GM19025 (cell line): Measurements from ENCODE around the gene MNT.

ENCODE experiments used
- ATAC-seq: cut with Tn5 transposase; IDR thresholded peaks from one replicate; pipeline ENCODE4 v1.9.1; 2021; ENCODE audit warnings: mild to moderate bottlenecking, low read depth, moderate library complexity; ENCODE audit not compliant: unreplicated experiment

Gene MNT

GRCh38 chr17:2396568-2397246 lies 4.2 kb downstream of the MNT start:
- no peak for ATAC-seq

GRCh38 chr17:2396192-2396567 lies 4.7 kb downstream of the MNT start:
- ATAC-seq, result no peak

GRCh38 chr17:2395258-2396181 lies 5.3 kb downstream of the MNT start:
- no peak for ATAC-seq

DNA sequence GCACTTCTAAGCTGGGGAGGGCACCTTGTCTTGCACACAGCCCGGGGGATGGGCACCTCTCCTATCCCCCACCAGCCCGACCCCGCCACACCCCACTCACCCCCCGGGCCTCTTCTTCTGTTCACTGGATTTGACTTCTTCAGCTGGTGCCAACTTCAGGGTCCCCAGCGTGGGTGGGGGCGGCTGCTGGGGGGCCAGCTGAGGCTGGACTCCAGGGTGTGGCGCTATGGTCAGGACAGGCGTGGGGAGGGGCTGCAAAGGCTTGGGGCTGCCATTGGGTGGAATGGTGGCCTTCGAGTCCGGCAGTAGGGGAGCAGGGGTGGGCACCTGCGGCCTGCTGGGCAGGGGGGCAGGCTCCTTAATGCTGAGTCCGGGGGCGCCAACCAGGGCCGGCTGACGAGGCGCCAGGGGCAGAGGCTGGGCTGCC lies 6.1 kb downstream of the MNT start:
- no peak for ATAC-seq

DNA sequence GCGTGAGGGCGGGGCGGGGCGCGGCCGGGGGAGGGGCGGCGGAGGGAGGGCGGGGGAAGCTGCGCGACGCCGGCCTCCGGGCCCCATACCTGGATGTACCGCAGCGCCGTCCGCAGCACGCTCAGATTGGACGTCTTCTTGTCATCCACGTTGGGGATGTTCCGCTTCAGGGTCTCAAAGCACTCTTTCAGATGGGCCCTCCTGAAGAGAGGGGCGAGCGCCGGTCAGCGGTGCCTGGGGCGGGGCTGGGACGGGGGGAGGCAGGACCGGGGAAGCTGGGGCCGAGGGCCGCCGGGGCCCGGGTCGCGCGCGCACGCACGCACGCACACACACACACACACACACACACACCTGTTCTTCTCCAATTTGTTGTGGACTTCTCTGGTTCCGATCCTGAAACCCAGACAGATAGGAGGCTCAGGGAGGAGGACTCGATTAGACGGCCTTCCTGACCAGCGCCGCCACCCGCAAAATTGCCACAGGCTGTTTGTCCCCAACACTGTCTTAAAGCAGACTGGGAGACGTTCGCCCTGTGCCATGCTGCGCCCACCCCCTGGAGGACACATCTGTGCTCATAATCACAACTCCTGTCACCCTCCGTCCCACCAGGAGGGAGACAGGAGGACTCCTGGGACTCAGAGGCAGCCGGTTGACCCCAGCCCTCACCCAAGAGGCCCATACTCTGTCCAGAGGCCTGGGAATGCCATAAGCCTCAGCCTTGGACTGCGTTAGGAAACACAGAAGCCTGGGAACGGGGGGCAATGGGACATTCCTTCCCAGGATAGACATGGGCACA lies 6.7 kb downstream of the MNT start:
- no peak for ATAC-seq

DNA sequence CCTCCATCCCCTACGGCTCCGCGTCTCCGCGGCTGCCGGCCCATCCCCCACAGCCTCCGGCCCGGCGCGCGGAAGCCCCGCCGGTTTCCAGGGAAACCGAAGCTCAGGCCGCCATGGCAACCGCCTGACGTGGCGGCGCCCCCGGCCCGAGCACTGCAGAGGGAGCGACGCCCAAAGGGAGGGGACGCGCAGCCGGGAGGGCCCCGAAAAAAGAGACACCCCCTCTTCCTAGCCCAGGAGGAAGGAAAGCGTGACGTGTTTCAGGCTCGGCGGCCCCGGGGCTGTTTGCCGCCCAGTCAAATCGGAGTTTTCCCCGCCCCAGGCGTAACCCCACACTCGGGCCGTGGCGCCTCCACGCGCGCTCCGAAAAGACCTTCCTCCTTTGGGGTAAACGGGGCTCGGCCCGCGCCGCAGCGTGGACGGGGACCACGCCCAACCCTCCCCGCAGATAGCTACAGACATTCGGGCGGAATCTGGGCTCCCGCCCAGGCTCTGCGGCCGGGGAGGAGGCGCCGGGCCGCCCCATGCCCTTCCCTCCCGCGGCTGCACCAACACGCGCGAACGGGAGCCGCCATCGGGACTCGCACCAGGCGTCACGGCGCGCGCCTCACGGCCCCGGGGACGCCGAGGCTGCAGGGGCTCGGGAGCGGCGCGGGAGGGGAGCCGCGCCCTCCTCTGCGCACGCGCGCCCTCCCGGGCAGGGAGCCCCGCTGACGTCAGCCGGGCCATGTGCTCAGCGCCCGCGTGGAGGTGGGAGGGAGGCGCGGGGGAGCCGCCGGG lies 7.5 kb downstream of the MNT start:
- peak; percentile 38 for ATAC-seq

DNA sequence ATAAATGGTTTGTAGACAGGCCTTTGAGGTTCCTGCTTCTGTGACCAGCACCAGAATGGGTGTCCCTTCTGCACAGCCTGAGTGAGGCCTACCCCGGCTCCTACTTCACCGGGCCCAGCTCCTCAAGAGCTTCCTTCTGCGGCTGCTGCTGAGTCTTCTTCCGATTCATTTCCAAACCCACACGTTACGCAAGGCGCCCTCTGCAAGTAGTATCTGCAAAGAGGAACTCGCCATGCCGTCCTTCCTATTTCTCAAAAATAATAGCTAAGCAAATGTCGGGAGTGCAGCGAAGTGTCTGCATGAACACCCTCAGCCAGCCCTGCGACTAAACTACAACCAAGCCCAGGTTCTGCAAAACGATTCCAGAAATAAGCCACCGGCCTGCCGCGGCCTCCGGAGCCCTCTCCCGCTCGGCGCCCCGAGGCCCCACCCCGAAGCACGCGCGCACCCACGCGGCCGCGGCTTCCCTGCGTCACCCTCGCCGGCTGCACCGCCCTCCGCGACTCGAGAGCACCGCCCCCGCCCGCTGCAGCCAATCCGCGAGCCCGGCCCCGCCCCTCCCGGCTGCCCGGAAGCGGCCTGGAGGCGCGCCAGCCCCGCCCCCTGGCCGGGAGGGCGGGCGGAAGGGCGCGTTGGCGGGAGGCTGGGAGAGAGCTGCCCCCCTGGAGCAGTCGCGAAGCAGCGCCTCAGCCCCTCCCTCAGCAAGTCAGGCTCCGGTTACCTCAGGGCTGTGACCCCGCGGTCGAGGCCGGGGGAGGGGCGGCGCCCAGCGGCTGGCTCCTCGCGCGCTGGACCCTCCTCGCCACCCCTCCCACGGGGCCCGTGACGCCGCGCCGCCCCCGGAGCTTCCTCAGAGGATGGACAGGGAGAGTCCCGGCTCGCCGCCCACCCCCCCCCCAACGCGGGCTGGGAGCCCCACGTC lies 8.3 kb downstream of the MNT start:
- peak; percentile 52 for ATAC-seq

DNA sequence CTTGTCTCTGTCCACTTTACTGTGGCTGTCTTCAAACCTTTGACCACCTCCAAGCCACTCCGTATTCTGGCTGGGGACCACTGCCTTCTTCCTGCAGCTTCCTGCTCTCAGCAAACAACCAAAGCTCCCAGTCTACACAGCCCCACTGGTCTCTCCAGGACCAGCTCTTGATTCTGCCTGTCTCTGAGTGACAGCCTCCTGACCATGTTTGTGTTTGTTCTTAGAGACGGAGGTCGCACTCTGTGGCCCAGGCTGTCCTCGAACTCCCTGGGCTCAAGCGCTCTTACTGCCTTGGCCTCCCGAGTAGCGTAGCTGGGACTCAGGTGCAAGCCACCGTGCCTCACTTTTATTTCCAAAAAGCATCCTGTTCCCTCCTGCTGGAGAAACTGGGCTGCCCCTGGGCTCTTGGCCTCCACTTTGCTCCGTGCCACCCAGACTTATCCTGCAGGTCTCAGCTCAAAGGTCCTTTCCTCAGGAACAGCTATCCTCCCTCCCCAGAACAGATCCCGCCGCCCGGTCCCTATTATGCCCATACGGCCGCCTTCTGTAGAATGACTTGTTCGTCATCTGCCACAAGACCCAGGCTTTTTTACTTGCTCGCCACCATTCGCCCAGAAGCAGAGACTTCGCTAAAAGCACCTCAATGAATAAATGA lies 9.1 kb downstream of the MNT start:
- no peak for ATAC-seq

DNA sequence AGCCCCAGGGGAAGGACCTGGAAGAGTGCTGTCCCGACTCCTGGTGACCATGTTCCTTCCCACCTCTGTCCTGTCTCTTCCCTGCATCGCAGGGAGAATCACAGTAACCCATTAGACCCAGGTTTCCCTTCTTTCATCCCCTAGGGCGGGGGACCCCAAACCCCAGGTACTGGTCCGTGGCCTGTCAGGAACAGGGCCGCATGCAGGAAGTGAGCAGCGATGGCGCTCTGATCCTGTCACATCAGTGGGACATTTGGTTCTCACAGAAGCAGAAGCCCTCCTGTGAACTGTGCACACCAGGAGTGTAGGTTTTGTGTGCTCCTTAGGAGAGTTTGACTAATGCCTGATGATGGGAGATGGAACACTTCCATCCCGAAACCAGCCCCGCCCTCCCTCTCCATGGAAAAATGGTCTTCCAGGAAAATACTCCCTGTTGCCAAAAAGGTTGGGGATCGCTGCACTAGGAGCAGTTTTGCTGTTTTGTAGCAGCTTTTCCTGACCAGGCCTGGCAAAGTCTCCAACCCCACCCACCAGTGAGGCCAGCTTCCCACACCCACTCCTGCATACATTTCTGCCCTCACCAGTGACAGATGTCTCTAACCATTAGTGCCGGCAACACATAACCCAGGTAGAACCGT lies 10.5 kb downstream of the MNT start:
- no peak for ATAC-seq

GRCh38 chr17:2388683-2389055 lies 12.2 kb downstream of the MNT start:
- no peak for ATAC-seq

DNA sequence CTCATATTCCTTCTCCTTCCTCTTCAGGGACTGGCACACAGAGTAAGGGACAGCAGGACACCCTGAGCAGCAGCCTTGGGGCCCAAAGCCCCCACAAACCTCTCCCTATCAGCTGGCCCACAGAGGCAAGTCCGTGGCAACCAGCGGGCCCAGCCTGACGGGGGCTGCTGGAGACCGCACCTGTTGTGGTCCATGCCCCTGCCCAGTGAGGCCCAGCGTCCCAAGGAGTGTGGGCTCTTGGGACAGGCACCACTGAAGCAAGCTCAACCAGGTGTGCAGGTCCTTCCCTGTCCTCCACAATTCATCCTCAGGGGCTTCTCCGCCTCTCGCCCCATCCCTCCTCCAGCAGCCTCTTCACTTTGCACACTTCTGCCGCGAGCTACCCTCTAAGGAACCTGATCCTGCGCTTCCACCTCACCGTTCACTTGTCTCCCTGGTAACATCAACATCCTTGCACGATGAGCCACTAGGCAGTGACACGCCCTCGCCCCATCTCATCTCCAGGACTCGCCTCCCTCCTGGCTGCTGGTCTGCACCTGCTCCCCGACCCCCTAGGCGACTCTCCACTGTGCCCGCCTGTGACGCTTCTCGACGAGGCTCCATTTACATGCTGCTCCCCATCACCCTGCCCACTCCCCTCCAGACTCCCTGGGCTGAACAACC lies 12.7 kb downstream of the MNT start:
- ATAC-seq, result no peak

- ATAC-seq, result no peak
These were observed 13.5 kb downstream of the MNT start for GRCh38 chr17:2387086-2388019.

DNA sequence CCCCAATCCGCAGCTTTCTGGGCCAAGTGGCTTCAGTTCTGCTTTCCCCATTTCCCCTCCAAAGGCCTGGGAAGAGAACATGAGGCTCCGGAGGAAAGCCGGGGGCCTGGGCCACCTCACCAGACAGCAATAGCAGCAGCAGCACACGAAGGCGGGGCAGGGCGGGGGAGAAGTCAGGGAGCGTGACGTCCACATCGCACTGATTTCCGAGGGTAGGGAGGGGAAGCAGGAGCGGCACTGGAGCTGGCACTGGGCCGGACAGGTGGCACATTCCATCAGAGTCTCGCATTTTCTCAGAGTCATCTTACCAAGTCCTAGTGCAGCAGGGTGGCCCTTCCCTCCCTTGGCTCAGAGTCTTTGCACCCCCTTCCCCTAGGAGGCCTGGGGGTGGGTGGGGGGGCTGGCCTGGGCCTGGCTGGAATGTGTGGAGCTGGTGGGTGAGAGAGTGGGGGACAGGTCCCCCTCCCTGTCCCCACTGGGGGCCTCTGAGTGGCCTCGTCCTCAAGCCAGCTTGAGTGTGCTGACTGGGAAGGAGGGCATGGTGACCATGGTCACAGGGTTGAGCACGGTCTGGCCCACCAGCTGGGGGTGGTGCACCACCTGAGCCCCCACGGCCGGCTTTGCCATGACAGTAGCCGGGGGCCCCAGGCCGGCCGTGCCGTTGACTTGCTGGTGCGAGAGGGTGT lies 14.3 kb downstream of the MNT start:
- ATAC-seq, result no peak

- no peak for ATAC-seq
These were observed 15.3 kb downstream of the MNT start for GRCh38 chr17:2385240-2386210.
